OCI-LY7 (cell line): ENCODE measurements around the gene PRND. TPM values are rescaled to one million over a fixed set of nuclear protein-coding genes. Genes with fewer than 3 reads are reported as not detected.
A peak's percentile ranks its signal among the peaks of the same experiment; 100 is the strongest.

Source experiments
- Bru-seq: library from RNA; stranded (reverse); fragments of 400-500 nt; gene quantifications from one replicate; lab custom pipeline; 2021; lab: Mats Ljungman, UMichigan
- BruChase-seq, 2 experiments: library from RNA; stranded (reverse); fragments of 400-500 nt; gene quantifications; one replicate each; lab custom pipeline; 2021; lab: Mats Ljungman, UMichigan
- BruUV-seq: library from RNA; stranded (reverse); fragments of 400-500 nt; replicated peaks from 2 replicates; lab custom pipeline; 2021; lab: Mats Ljungman, UMichigan
- CTCF ChIA-PET: fragments of 300-600 bp; sonication (Branson Sonifier 250); formaldehyde crosslinking; loops from one replicate; lab custom pipeline; 2022; ENCODE audit warnings: antibody characterized with exemption; ENCODE audit not compliant: unreplicated experiment; lab: Charles Lee
- POLR2A ChIA-PET: fragments of 300-600 bp; sonication (Branson Sonifier 250); formaldehyde crosslinking; loops from one replicate; lab custom pipeline; 2022; ENCODE audit warnings: antibody characterized with exemption; lab: Charles Lee
- DNase-seq: peaks from one replicate; pipeline ENCODE4 v3.0.0-alpha.2; 2015; ENCODE audit warnings: low spot score
- H2AFZ ChIP-seq: fragments of 200-600 bp; sonication (generic), shearing (Covaris generic); 2 replicates; pipeline ENCODE4 v1.6.1; 2014; ENCODE audit warnings: mild to moderate bottlenecking, antibody characterized with exemption, low read length, moderate library complexity
- H3K27ac ChIP-seq: fragments of 200-600 bp; sonication (generic); 2 replicates; pipeline ENCODE4 v1.5.1; 2014; ENCODE audit warnings: mixed run types, low read depth, mild to moderate bottlenecking, moderate library complexity, low read length, inconsistent platforms; ENCODE audit not compliant: poor library complexity, severe bottlenecking
- H3K36me3 ChIP-seq: fragments of 200-600 bp; sonication (generic); 2 replicates; pipeline ENCODE4 v1.6.1; 2014; ENCODE audit warnings: mild to moderate bottlenecking, antibody characterized with exemption, low read length, moderate library complexity, mixed read lengths; ENCODE audit not compliant: insufficient read depth
- H3K4me1 ChIP-seq: fragments of 200-600 bp; sonication (generic); 2 replicates; pipeline ENCODE4 v1.5.1; 2014; ENCODE audit warnings: mild to moderate bottlenecking, low read length; ENCODE audit not compliant: insufficient read depth, poor library complexity, severe bottlenecking
- H3K4me2 ChIP-seq: fragments of 200-600 bp; sonication (generic); 2 replicates; pipeline ENCODE4 v1.6.1; 2014; ENCODE audit warnings: mild to moderate bottlenecking, low read length
- H3K4me3 ChIP-seq: fragments of 200-600 bp; sonication (generic); 2 replicates; pipeline ENCODE4 v1.5.1; 2014; ENCODE audit warnings: mild to moderate bottlenecking, low read depth, low read length; ENCODE audit not compliant: poor library complexity, severe bottlenecking
- H3K79me2 ChIP-seq: fragments of 200-600 bp; sonication (generic); 2 replicates; pipeline ENCODE4 v1.6.1; 2016; ENCODE audit warnings: low read depth, mild to moderate bottlenecking, low read length, moderate library complexity, mixed read lengths; ENCODE audit not compliant: insufficient read depth
- H3K9me2 ChIP-seq: fragments of 200-600 bp; sonication (generic); 2 replicates; pipeline ENCODE4 v1.6.1; 2016; ENCODE audit warnings: mild to moderate bottlenecking, low read length, mixed read lengths; ENCODE audit not compliant: insufficient read depth
- H3K9me3 ChIP-seq: fragments of 200-600 bp; sonication (generic); 2 replicates; pipeline ENCODE4 v1.6.1; 2014; ENCODE audit warnings: mild to moderate bottlenecking, mixed run types, low read length, mixed read lengths
- H4K20me1 ChIP-seq: fragments of 200-600 bp; sonication (generic); 2 replicates; pipeline ENCODE4 v1.6.1; 2014; ENCODE audit warnings: mild to moderate bottlenecking, antibody characterized with exemption, low read length, moderate library complexity, mixed read lengths; ENCODE audit not compliant: insufficient read depth
- EZH2phosphoT487 ChIP-seq: fragments of 200-600 bp; sonication (generic); IDR thresholded peaks from 2 replicates; pipeline ENCODE4 v1.6.1; 2018; ENCODE audit warnings: low read depth, borderline replicate concordance, mild to moderate bottlenecking, mixed run types, antibody characterized with exemption, low read length, moderate library complexity, mixed read lengths
- intact Hi-C: fragments of 100-400 bp; cut with micrococcal nuclease; formaldehyde crosslinking; loops from one replicate; pipeline ENCODE4 v1.10.0; 2022; ENCODE audit not compliant: unreplicated experiment
- long read RNA-seq: library from polyadenylated mRNA; stranded (forward); transcript quantifications from one replicate; pipeline ENCODE4 v2.0.0, GENCODE V29; 2022
- total RNA-seq, 2 experiments: library from RNA; depleted of rRNA in 1 of 2; stranded (reverse); fragments of >200 nt in 1 of 2; shearing (Covaris generic) in 1 of 2; gene quantifications; 2 replicates each; pipeline ENCODE4 v1.2.3, GENCODE V29; 2014 to 2022
- TF ChIP-seq, protein P1 (sequence below): fragments of 200-600 bp; sonication (generic); conservative IDR thresholded peaks from 2 replicates; pipeline ENCODE4 v1.5.1; 2014; ENCODE audit warnings: mild to moderate bottlenecking, antibody characterized with exemption, low read length, moderate library complexity, mixed read lengths

Gene PRND
- total RNA-seq (2014; rRNA removed; shearing (Covaris generic)) (not detected in 2 replicates), total RNA-seq (2022) (not detected in 2 replicates), Bru-seq, nascent RNA (not detected), BruChase-seq, experiment 1, labeled RNA remaining after a 6-hour chase (not detected), BruChase-seq, experiment 2, labeled RNA remaining after a 2-hour chase (not detected)
- long read RNA-seq: 0 reads

- H3K79me2 ChIP-seq: no peaks in the 10 kb centered on the region
- H3K27ac ChIP-seq: no peak within 1 kb of the TSS
- peaks cover 17% of the 10 kb centered on the region for H3K4me1 ChIP-seq
- ChIA-PET POLR2A (no interaction called here), CTCF (no interaction called here)
- H3K9me3 ChIP-seq: no peaks in the 10 kb centered on the region
- H3K9me2 ChIP-seq: no peaks in the 10 kb centered on the region
- TF ChIP-seq, protein P1, sequence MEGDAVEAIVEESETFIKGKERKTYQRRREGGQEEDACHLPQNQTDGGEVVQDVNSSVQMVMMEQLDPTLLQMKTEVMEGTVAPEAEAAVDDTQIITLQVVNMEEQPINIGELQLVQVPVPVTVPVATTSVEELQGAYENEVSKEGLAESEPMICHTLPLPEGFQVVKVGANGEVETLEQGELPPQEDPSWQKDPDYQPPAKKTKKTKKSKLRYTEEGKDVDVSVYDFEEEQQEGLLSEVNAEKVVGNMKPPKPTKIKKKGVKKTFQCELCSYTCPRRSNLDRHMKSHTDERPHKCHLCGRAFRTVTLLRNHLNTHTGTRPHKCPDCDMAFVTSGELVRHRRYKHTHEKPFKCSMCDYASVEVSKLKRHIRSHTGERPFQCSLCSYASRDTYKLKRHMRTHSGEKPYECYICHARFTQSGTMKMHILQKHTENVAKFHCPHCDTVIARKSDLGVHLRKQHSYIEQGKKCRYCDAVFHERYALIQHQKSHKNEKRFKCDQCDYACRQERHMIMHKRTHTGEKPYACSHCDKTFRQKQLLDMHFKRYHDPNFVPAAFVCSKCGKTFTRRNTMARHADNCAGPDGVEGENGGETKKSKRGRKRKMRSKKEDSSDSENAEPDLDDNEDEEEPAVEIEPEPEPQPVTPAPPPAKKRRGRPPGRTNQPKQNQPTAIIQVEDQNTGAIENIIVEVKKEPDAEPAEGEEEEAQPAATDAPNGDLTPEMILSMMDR: no peak
- no peak for TF ChIP-seq EZH2phosphoT487
- peak within 1 kb of the TSS; percentile 65 for H3K4me2 ChIP-seq
- peak within 1 kb of the TSS; percentile 49 for H3K4me3 ChIP-seq
- peak within 1 kb of the TSS; percentile 46; the same call in 1 of the 2 replicates for H2AFZ ChIP-seq
- no TSS peak for BruUV-seq
- H4K20me1 ChIP-seq: no peaks in the 10 kb centered on the region
- no peak for DNase-seq
- no peaks in the 10 kb centered on the region for H3K36me3 ChIP-seq
- intact Hi-C loops: loop anchor here (2.0 kb wide), 1 partner anchor 613 kb away; no protein-coding TSS in a partner anchor
Measured at GRCh38 chr20:4721719-4722118, at the start of gene PRND. Gene PRND (plus strand): TSS chr20:4721909. CDS start chr20:4724552, 2,643 bp downstream.

DNA sequence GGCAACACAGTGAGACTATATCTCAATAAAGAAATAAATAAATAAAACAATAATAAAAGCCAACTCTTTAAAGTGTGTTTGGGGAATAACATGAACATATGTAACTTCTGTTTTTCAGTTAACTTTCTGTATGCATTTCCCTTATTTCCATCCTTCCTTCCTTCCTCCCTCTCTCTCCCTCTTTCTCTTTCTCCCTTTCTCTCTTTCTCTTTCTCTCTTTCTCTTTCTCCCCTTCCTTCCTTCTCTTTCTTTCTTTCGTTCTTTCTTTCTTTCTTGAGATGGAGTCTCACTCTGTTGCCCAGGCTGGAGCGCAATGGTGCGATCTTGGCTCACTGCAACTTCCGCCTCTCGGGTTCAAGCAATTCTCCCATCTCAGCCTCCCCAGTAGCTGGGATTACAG is 48.8 kb upstream of the PRND start:
- DNase-seq: no peak
- ChIA-PET POLR2A (no interaction called here), CTCF (no interaction called here)
- no peak overlapping the region for H3K4me2 ChIP-seq
- no peaks in the 10 kb centered on the region for H3K36me3 ChIP-seq
- no peak overlapping the region for H2AFZ ChIP-seq
- no peak overlapping the region for H3K4me3 ChIP-seq
- H3K9me2 ChIP-seq: no peaks in the 10 kb centered on the region
- intact Hi-C loops: no loop called here
- no peaks in the 10 kb centered on the region for H4K20me1 ChIP-seq
- H3K4me1 ChIP-seq: no peaks in the 10 kb centered on the region
- TF ChIP-seq, protein P1: no peak
- TF ChIP-seq EZH2phosphoT487: no peak
- H3K9me3 ChIP-seq: no peaks in the 10 kb centered on the region
- H3K27ac ChIP-seq: no peak overlapping the region
- H3K79me2 ChIP-seq: no peaks in the 10 kb centered on the region
- BruUV-seq: no TSS peak

DNA sequence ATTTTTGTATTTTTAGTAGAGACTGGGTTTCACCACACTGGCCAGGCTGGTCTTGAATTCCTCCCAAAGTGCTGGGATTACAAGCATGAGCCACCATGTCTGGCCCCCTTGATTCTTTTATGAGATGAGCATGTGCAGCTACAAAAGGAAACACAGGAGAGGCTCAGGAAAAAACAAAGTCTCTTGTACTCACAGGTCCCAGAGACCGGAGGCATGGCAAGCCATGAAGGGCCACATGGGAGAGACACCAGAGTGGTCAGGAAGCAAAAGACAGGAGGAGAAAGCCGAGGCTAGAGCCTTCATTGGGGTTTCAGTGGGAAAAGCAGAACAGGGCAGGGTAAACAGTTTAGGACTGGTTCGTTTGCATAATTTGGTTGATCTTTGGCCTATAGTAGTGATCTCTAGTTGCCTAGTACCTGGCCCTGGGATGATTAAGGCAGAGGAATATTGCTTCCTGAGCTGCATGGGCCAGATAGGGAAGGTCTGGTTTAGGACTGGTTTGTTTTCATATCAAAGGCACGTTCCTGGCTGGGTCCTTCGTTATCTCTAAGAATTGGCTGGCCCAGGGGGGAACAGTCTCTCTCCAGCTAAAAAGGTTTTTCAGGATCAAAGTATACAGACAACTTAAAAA is 48.2 kb upstream of the PRND start:
- Histone ChIP-seq H3K4me1 (no peaks in the 10 kb centered on the region), H3K9me2 (no peaks in the 10 kb centered on the region), H3K9me3 (no peaks in the 10 kb centered on the region), H3K36me3 (no peaks in the 10 kb centered on the region), H2AFZ (no peak overlapping the region), H4K20me1 (no peaks in the 10 kb centered on the region), H3K27ac (no peak overlapping the region), H3K4me3 (no peak overlapping the region), H3K79me2 (no peaks in the 10 kb centered on the region), H3K4me2 (no peak overlapping the region)
- CTCF ChIA-PET: no interaction called here
- TF ChIP-seq, protein P1: no peak
- no peak for TF ChIP-seq EZH2phosphoT487
- BruUV-seq: no TSS peak
- intact Hi-C loops: no loop called here
- no peak for DNase-seq
- POLR2A ChIA-PET: no interaction called here
